Loucy (cell line): ENCODE results near the gene MYH7.
"Not testable (repeated sequence)": the region's sequence is repeated elsewhere in the genome, so short reads cannot be mapped to it uniquely, and the experiment has no call there.

Source experiments
- H2AFZ ChIP-seq: fragments of 200-600 bp; sonication (generic); 2 replicates; pipeline ENCODE4 v1.6.0; 2016; ENCODE audit warnings: antibody characterized with exemption, mild to moderate bottlenecking, low read length, moderate library complexity
- H3F3A ChIP-seq: fragments of 200-600 bp; 2 replicates; pipeline ENCODE4 v1.6.0; 2016; ENCODE audit warnings: antibody characterized with exemption, low read depth, mild to moderate bottlenecking
- H3K27me3 ChIP-seq: fragments of 200-600 bp; sonication (generic); 2 replicates; pipeline ENCODE4 v1.6.1; 2014; ENCODE audit warnings: low read length, mild to moderate bottlenecking; ENCODE audit not compliant: insufficient read depth, poor library complexity, severe bottlenecking
- H3K36me3 ChIP-seq: fragments of 200-600 bp; sonication (generic); 2 replicates; pipeline ENCODE4 v1.6.1; 2016; ENCODE audit warnings: low read length; ENCODE audit not compliant: insufficient read depth
- H3K4me1 ChIP-seq: fragments of 200-600 bp; sonication (generic); 2 replicates; pipeline ENCODE4 v1.5.1; 2014; ENCODE audit warnings: low read length, mild to moderate bottlenecking; ENCODE audit not compliant: insufficient read depth, poor library complexity, severe bottlenecking
- H3K4me2 ChIP-seq: fragments of 200-600 bp; sonication (generic); 2 replicates; pipeline ENCODE4 v1.6.0; 2014; ENCODE audit warnings: antibody characterized with exemption, low read length, low read depth, mild to moderate bottlenecking; ENCODE audit not compliant: poor library complexity, severe bottlenecking
- H3K4me3 ChIP-seq: fragments of 200-600 bp; sonication (generic); 2 replicates; pipeline ENCODE4 v1.5.1; 2014; ENCODE audit warnings: low read length, mild to moderate bottlenecking, mixed read lengths; ENCODE audit not compliant: poor library complexity, severe bottlenecking
- H3K79me2 ChIP-seq: fragments of 200-600 bp; sonication (generic); 2 replicates; pipeline ENCODE4 v1.6.1; 2014; ENCODE audit warnings: low read length; ENCODE audit not compliant: insufficient read depth
- H3K9ac ChIP-seq: fragments of 200-600 bp; sonication (generic); 2 replicates; pipeline ENCODE4 v1.6.0; 2014; ENCODE audit warnings: mild to moderate bottlenecking, low read depth, low read length, moderate library complexity; ENCODE audit not compliant: poor library complexity, severe bottlenecking
- H3K9me2 ChIP-seq: fragments of 200-600 bp; sonication (generic); replicated peaks from 2 replicates; pipeline ENCODE4 v1.6.1; 2016; ENCODE audit warnings: low read depth, low read length, mixed read lengths
- H3K9me3 ChIP-seq: fragments of 200-600 bp; sonication (generic); 2 replicates; pipeline ENCODE4 v1.6.1; 2014; ENCODE audit warnings: mild to moderate bottlenecking, antibody characterized with exemption, low read length, low read depth; ENCODE audit not compliant: insufficient read depth
- H4K20me1 ChIP-seq: fragments of 200-600 bp; sonication (generic); 2 replicates; pipeline ENCODE4 v1.6.0; 2014; ENCODE audit warnings: antibody characterized with exemption, low read length, mild to moderate bottlenecking; ENCODE audit not compliant: insufficient read depth, poor library complexity, severe bottlenecking
- CTCF ChIP-seq: fragments of 200-600 bp; sonication (generic); conservative IDR thresholded peaks from 2 replicates; pipeline ENCODE4 v1.5.1; 2014; ENCODE audit warnings: mild to moderate bottlenecking, antibody characterized with exemption, low read length
- EZH2phosphoT487 ChIP-seq: fragments of 200-600 bp; IDR thresholded peaks from 2 replicates; pipeline ENCODE4 v1.6.1; 2018; ENCODE audit warnings: antibody characterized with exemption, mild to moderate bottlenecking, moderate library complexity, borderline replicate concordance

The MYH7 gene

GRCh38 chr14:23418021-23418420 is 17.4 kb downstream of the MYH7 start:
- no peaks in the 10 kb centered on the region for H3K9me2 ChIP-seq
- no peak overlapping the region for H2AFZ ChIP-seq
- no peaks in the 10 kb centered on the region for H3K79me2 ChIP-seq
- H3K4me2 ChIP-seq = no peak overlapping the region
- H3K27me3 ChIP-seq = no peaks in the 10 kb centered on the region
- H3K36me3 ChIP-seq = no peaks in the 10 kb centered on the region
- H3K9ac ChIP-seq = no peak overlapping the region
- no peaks in the 10 kb centered on the region for H4K20me1 ChIP-seq
- no peaks in the 10 kb centered on the region for H3F3A ChIP-seq
- no peak overlapping the region for H3K4me3 ChIP-seq
- no peak for TF ChIP-seq CTCF
- TF ChIP-seq EZH2phosphoT487 = no peak
- no peaks in the 10 kb centered on the region for H3K9me3 ChIP-seq
- H3K4me1 ChIP-seq = no peaks in the 10 kb centered on the region

DNA sequence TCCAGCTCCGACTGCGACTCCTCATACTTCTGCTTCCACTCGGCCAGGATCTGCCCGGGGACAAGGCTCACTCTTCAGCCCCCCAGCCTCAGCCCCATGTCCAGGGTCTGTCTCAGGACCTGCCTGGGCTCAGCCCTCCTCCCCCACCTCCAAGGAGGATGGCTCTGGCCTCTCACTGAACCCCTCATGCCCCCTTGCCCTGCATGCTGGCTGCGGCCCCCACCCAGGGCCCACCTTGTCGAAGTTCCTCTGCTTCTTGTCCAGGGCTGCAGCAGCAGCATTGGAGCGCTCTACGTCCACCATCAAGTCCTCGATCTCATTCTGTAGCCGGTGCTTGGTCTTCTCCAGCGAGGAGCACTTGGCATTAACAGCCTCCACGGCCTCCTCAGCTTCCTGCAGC is 18.2 kb downstream of the MYH7 start:
- H3K27me3 ChIP-seq, H3K36me3 ChIP-seq, H3K4me3 ChIP-seq: not testable (repeated sequence)

GRCh38 chr14:23416801-23417200 is 18.7 kb downstream of the MYH7 start:
- no peak overlapping the region for H3K4me3 ChIP-seq
- no peaks in the 10 kb centered on the region for H3K79me2 ChIP-seq
- no peaks in the 10 kb centered on the region for H3K27me3 ChIP-seq
- no peaks in the 10 kb centered on the region for H3K4me1 ChIP-seq
- no peaks in the 10 kb centered on the region for H3F3A ChIP-seq
- H3K9me3 ChIP-seq = no peaks in the 10 kb centered on the region
- no peak overlapping the region for H3K9ac ChIP-seq
- H3K4me2 ChIP-seq = no peak overlapping the region
- no peak for TF ChIP-seq CTCF
- TF ChIP-seq EZH2phosphoT487 = no peak
- no peaks in the 10 kb centered on the region for H3K36me3 ChIP-seq
- H4K20me1 ChIP-seq = no peaks in the 10 kb centered on the region
- no peak overlapping the region for H2AFZ ChIP-seq
- H3K9me2 ChIP-seq = no peaks in the 10 kb centered on the region

More for the DNA sequence above, 18.2 kb downstream of the MYH7 start:
- H3K4me1 ChIP-seq, H3K9ac ChIP-seq, H4K20me1 ChIP-seq, H3K9me2 ChIP-seq, H3K79me2 ChIP-seq, H3F3A ChIP-seq, H2AFZ ChIP-seq, H3K9me3 ChIP-seq, H3K4me2 ChIP-seq: not testable (repeated sequence)
